ENCODE measurements around the gene NEDD4L.

DNA sequence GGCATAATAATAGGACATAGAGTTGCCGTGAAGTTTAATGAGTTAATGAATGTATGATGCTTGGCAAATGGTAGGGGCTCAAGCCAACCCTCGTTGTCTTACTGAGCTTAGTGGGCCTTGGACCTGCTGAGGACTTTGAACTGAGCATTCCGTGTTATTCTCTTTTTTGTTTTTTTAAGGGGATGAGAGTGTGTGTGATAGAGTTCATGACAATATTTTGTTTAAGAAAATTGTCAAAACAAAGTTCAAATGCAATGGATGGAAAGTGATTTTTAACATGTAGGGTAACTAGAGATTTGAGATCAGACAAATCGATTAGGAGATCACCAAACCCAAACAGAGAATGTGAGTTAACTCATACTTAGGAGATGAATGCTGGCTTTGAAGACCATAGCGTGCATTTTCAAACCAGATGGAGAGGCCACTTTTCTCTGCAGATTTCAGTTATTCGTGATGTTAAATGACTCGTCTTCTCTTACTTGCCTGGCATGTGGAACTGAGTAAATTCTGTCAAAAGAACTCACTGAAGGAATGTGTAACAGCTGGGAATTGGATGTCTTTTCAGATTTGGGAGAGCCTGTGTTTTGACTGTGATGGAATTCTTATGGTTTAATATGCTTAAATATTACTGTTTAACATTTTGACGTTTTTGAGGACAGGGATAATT, 88.7 kb downstream of the NEDD4L start:
- TF ChIP-seq NFIC (IDR thresholded peaks at IDR 0.05; ENCODE audit: borderline replicate concordance) (no peak), POLR2AphosphoS5 (IDR thresholded peaks at IDR 0.05; ENCODE audit: low read depth, low read length) (no peak), FOXM1 (IDR thresholded peaks at IDR 0.05; ENCODE audit: low read depth) (no peak), EP300 (IDR thresholded peaks at IDR 0.05; ENCODE audit: borderline replicate concordance in 1 of 2, low read depth in 1 of 2, low read length in 1 of 2) (no peak), GATA2 (CRISPR knock-in tag; IDR thresholded peaks at IDR 0.05) (no peak), GABPA (IDR thresholded peaks at IDR 0.05; ENCODE audit: low read depth) (no peak)
- TF ChIP-seq, protein P1, sequence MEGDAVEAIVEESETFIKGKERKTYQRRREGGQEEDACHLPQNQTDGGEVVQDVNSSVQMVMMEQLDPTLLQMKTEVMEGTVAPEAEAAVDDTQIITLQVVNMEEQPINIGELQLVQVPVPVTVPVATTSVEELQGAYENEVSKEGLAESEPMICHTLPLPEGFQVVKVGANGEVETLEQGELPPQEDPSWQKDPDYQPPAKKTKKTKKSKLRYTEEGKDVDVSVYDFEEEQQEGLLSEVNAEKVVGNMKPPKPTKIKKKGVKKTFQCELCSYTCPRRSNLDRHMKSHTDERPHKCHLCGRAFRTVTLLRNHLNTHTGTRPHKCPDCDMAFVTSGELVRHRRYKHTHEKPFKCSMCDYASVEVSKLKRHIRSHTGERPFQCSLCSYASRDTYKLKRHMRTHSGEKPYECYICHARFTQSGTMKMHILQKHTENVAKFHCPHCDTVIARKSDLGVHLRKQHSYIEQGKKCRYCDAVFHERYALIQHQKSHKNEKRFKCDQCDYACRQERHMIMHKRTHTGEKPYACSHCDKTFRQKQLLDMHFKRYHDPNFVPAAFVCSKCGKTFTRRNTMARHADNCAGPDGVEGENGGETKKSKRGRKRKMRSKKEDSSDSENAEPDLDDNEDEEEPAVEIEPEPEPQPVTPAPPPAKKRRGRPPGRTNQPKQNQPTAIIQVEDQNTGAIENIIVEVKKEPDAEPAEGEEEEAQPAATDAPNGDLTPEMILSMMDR (IDR thresholded peaks at IDR 0.05): no peak
- TF ChIP-seq, protein P2, sequence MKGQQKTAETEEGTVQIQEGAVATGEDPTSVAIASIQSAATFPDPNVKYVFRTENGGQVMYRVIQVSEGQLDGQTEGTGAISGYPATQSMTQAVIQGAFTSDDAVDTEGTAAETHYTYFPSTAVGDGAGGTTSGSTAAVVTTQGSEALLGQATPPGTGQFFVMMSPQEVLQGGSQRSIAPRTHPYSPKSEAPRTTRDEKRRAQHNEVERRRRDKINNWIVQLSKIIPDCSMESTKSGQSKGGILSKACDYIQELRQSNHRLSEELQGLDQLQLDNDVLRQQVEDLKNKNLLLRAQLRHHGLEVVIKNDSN (IDR thresholded peaks at IDR 0.05; ENCODE audit: borderline replicate concordance, low read depth): no peak
- TF ChIP-seq, protein P3, sequence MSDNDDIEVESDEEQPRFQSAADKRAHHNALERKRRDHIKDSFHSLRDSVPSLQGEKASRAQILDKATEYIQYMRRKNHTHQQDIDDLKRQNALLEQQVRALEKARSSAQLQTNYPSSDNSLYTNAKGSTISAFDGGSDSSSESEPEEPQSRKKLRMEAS (IDR thresholded peaks at IDR 0.05; ENCODE audit: low read depth): no peak
- TF ChIP-seq, protein P4, sequence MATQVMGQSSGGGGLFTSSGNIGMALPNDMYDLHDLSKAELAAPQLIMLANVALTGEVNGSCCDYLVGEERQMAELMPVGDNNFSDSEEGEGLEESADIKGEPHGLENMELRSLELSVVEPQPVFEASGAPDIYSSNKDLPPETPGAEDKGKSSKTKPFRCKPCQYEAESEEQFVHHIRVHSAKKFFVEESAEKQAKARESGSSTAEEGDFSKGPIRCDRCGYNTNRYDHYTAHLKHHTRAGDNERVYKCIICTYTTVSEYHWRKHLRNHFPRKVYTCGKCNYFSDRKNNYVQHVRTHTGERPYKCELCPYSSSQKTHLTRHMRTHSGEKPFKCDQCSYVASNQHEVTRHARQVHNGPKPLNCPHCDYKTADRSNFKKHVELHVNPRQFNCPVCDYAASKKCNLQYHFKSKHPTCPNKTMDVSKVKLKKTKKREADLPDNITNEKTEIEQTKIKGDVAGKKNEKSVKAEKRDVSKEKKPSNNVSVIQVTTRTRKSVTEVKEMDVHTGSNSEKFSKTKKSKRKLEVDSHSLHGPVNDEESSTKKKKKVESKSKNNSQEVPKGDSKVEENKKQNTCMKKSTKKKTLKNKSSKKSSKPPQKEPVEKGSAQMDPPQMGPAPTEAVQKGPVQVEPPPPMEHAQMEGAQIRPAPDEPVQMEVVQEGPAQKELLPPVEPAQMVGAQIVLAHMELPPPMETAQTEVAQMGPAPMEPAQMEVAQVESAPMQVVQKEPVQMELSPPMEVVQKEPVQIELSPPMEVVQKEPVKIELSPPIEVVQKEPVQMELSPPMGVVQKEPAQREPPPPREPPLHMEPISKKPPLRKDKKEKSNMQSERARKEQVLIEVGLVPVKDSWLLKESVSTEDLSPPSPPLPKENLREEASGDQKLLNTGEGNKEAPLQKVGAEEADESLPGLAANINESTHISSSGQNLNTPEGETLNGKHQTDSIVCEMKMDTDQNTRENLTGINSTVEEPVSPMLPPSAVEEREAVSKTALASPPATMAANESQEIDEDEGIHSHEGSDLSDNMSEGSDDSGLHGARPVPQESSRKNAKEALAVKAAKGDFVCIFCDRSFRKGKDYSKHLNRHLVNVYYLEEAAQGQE (IDR thresholded peaks at IDR 0.05; ENCODE audit: low read depth, low read length): no peak

All from SK-N-SH (cell line).